Calu3 (cell line): ENCODE results near the gene DOCK8. TPM values are rescaled to one million over a fixed set of nuclear protein-coding genes. Genes with fewer than 3 reads are reported as not detected.

Source experiments
- BruUV-seq: library from RNA; stranded (reverse); fragments of 400-500 nt; replicated peaks from 2 replicates; lab custom pipeline; 2021; lab: Mats Ljungman, UMichigan
- CTCF ChIA-PET: fragments of 300-600 bp; sonication (Branson Sonifier 250); formaldehyde crosslinking; loops from one replicate; lab custom pipeline; 2022; ENCODE audit warnings: antibody characterized with exemption; lab: Charles Lee
- DNase-seq: peaks from one replicate; pipeline ENCODE4 v3.0.0; 2022
- H3K27ac Mint-ChIP-seq: one replicate; pipeline ENCODE4 v1.8.0; 2022; ENCODE audit warnings: mixed read lengths; ENCODE audit not compliant: unreplicated experiment
- H3K27me3 Mint-ChIP-seq: one replicate; pipeline ENCODE4 v1.8.0; 2022; ENCODE audit warnings: mixed read lengths; ENCODE audit not compliant: unreplicated experiment
- H3K36me3 Mint-ChIP-seq: one replicate; pipeline ENCODE4 v1.8.0; 2022; ENCODE audit warnings: mild to moderate bottlenecking, moderate library complexity, mixed read lengths; ENCODE audit not compliant: insufficient read depth, unreplicated experiment
- H3K4me1 Mint-ChIP-seq: one replicate; pipeline ENCODE4 v1.8.0; 2022; ENCODE audit warnings: mild to moderate bottlenecking, low read depth, mixed read lengths; ENCODE audit not compliant: unreplicated experiment
- H3K4me3 Mint-ChIP-seq: one replicate; pipeline ENCODE4 v1.8.0; 2022; ENCODE audit warnings: mild to moderate bottlenecking, low read depth, moderate library complexity, mixed read lengths; ENCODE audit not compliant: unreplicated experiment
- H3K9me3 Mint-ChIP-seq: one replicate; pipeline ENCODE4 v1.8.0; 2022; ENCODE audit warnings: low read depth, mixed read lengths; ENCODE audit not compliant: unreplicated experiment
- CTCF ChIP-seq: fragments of 200-600 bp; IDR thresholded peaks from one replicate; pipeline ENCODE4 v1.8.0; 2022; ENCODE audit warnings: antibody characterized with exemption; ENCODE audit not compliant: unreplicated experiment
- intact Hi-C: fragments of 100-400 bp; cut with micrococcal nuclease; formaldehyde crosslinking; loops from one replicate; pipeline ENCODE4 v1.10.0; 2022; ENCODE audit not compliant: unreplicated experiment
- total RNA-seq: library from RNA; stranded (reverse); gene quantifications from 2 replicates; pipeline ENCODE4 v1.2.3, GENCODE V29; 2022

Gene DOCK8
- total RNA-seq, 1 experiment from 2014 or later, result 0.50 TPM

DNA sequence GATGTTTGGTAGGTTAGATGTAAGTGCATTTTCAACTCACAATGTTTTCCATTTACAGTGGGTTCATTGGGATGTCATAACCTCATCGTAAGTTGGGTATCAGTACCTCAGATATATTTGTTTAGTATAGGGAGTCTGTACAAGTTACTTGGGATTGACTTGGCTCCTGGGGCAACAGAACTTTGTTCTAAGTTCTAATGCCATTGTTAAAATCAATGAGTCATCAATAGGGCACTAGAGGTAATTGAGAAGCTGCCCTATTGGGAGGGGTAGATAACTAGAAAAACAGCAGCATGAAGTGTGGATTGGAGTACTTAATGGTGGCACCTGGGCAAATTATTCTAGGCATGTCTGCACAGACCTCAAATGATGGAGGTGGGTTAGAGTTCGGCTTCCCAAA is 272.8 kb downstream of the DOCK8 start:
- Mint-ChIP-seq H3K36me3 (no peaks in the 10 kb centered on the region), H3K9me3 (no peaks in the 10 kb centered on the region), H3K4me1 (no peaks in the 10 kb centered on the region), H3K4me3 (no peak overlapping the region), H3K27ac (no peak overlapping the region), H3K27me3 (no peaks in the 10 kb centered on the region)
- no peak for DNase-seq
- no TSS peak for BruUV-seq
- CTCF ChIA-PET, result interaction anchor here (0.6 kb wide), 1 partner anchor 8 kb away, joined by 8 read pairs; no protein-coding TSS in a partner anchor
- intact Hi-C loops, result no loop called here
- TF ChIP-seq CTCF, result no peak

- no peaks in the 10 kb centered on the region for H3K9me3 Mint-ChIP-seq
- no peak for TF ChIP-seq CTCF
- no peaks in the 10 kb centered on the region for H3K4me1 Mint-ChIP-seq
- no peak overlapping the region for H3K27ac Mint-ChIP-seq
- no TSS peak for BruUV-seq
- intact Hi-C loops, result no loop called here
- CTCF ChIA-PET, result no interaction called here
- DNase-seq, result no peak
- no peaks in the 10 kb centered on the region for H3K36me3 Mint-ChIP-seq
- no peaks in the 10 kb centered on the region for H3K27me3 Mint-ChIP-seq
- H3K4me3 Mint-ChIP-seq, result no peak overlapping the region
Observed at GRCh38 chr9:488448-488847, 273.8 kb downstream of the DOCK8 start.

DNA sequence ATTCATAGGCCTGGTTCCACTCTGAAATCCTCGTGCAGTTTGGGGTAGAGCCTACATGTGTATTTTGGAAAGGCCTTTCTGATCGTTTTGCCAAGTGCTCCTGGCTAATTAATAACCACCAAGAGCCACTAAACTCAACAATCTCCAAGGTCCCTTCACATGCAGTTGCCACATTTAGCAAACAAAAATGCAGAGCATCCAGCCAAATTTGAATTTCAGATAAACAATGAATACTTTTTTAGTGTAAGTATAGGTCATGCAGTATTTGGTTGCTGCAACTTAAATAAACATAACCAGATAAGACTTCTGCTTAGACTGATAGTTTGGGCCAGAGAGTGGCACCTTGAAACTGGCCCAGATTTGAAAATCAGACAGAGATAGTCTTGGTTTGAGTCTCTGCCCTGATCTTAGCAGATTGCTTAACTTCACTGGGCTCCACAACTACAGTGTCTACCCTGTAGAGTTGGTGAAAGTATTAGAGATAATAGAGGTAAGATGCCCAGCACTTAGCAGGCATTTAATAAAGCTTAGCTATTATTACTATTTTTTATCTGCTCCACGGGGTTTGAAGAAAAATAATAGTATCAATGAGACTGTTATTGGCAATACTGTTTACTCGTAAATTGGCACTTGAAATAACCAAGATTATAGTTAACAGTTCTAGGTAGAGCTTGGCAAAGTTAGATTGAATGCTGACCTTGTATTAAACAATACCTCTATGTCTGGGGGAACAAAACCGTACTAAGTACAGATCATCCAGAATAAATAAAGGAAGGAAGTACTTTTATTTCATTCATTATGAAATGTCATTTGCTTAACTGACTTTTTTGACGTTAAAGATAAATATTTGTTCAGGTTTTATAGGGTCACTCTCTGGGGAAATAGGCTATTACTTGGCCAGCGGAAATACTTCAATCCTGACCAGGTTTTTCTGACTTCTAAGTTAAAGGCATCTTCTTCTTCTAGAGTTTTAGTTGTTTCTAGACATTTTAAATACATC is 274.8 kb downstream of the DOCK8 start:
- no peaks in the 10 kb centered on the region for H3K36me3 Mint-ChIP-seq
- H3K4me3 Mint-ChIP-seq, result no peak overlapping the region
- no peaks in the 10 kb centered on the region for H3K9me3 Mint-ChIP-seq
- TF ChIP-seq CTCF, result no peak
- H3K27ac Mint-ChIP-seq, result no peak overlapping the region
- intact Hi-C loops, result no loop called here
- no peak for DNase-seq
- CTCF ChIA-PET, result interaction anchor here (0.6 kb wide), 1 partner anchor 218 kb away, joined by 3 read pairs; no protein-coding TSS in a partner anchor
- BruUV-seq, result no TSS peak
- no peaks in the 10 kb centered on the region for H3K27me3 Mint-ChIP-seq
- no peaks in the 10 kb centered on the region for H3K4me1 Mint-ChIP-seq

- BruUV-seq, result no TSS peak
- TF ChIP-seq CTCF, result no peak
- Mint-ChIP-seq H3K27me3 (no peaks in the 10 kb centered on the region), H3K4me1 (no peaks in the 10 kb centered on the region), H3K36me3 (no peaks in the 10 kb centered on the region), H3K4me3 (no peak overlapping the region), H3K27ac (no peak overlapping the region), H3K9me3 (peaks cover 2% of the 10 kb centered on the region)
- CTCF ChIA-PET, result no interaction called here
- no peak for DNase-seq
- intact Hi-C loops, result no loop called here
Observed at GRCh38 chr9:494764-495163, 280.1 kb downstream of the DOCK8 start.
